Left hindlimb (tissue), 1 donor: ENCODE data around the gene TMEM273.

ENCODE experiments used
- DNase-seq: peaks from one replicate; pipeline ENCODE4 v3.0.0-alpha.2; 2018

TMEM273 gene

DNA sequence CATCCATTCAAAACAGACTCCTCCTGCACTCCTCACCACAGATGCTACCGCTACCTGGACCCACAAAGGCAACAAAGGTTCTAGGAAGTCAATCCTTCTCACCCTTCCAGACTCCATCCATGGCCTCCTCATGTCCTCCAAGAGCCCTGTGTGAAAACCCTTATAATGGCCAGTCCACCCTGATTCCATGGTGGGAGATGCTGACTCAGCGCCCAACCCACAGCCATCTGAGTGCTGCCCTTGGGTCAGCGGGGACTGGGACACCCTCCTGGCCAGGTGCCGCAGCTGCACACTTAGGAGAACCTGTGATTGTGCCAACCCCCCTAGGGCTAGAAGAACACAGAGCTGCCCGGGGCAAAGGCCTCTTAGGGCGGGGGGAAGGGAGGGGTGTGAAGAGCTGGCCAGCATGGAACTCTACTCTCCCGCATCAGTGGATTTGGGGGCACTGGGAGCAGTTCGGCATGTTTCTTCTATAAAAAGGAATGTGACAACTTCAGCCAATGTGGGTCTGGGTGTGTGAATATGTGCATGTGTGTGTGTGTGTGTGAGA is 25.4 kb downstream of the TMEM273 start:
- DNase-seq: no peak

- DNase-seq: no peak
These were observed 26.1 kb downstream of the TMEM273 start for GRCh38 chr10:49162063-49162462.

GRCh38 chr10:49161411-49161997 is 26.7 kb downstream of the TMEM273 start:
- DNase-seq: no peak

DNA sequence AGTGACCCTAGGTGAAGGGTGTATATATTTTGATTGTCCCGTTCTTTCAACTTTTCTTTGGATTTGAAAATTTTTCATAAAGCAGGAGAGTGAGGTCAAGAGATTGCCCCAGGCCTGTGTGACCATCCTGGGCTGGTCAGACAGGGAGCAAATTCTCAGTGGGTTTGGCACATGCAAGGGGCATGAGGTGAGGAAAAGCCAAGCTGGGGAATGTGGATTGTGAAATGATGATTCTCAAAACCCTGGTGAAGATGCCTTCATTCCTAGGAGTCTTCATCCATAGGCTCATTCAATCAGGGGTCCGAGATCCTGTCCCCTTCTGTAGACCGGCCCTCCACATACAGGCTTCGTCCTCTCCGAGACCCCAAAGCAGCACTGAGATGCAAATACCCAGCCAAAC is 27.4 kb downstream of the TMEM273 start:
- no peak for DNase-seq

GRCh38 chr10:49160110-49160509 is 28.1 kb downstream of the TMEM273 start:
- DNase-seq: no peak

GRCh38 chr10:49158915-49159314 is 29.3 kb downstream of the TMEM273 start:
- no peak for DNase-seq

GRCh38 chr10:49158404-49158803 is 29.8 kb downstream of the TMEM273 start:
- no peak for DNase-seq

GRCh38 chr10:49157229-49157628 is 31.0 kb downstream of the TMEM273 start:
- DNase-seq: no peak

DNA sequence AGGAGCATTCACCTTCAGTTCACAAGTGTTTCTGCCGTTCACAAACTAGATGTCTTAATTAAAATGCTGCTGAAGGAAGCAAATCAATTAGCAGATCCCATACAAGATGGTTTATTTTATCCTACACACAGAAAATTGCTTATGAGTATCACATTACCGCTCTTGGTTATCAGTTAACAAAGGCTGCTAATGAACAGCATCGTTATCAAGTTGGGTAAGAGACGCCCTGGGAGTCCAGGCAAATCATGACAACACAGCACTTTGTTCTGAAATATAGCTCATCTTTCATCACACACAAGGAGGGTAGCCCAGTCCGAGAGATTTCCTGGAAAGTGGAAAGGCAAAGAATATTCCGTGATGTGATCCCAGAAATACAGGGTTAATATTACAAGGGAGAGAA is 33.5 kb downstream of the TMEM273 start:
- no peak for DNase-seq

GRCh38 chr10:49153971-49154370 is 34.2 kb downstream of the TMEM273 start:
- DNase-seq: no peak

- no peak for DNase-seq
These were observed 35.1 kb downstream of the TMEM273 start for GRCh38 chr10:49153115-49153514.

- DNase-seq: no peak
These were observed 35.5 kb downstream of the TMEM273 start for GRCh38 chr10:49152663-49153062.

- DNase-seq: no peak
These were observed 36.2 kb downstream of the TMEM273 start for GRCh38 chr10:49152037-49152436.

- DNase-seq: no peak
These were observed 36.7 kb downstream of the TMEM273 start for GRCh38 chr10:49151481-49151880.

- DNase-seq: no peak
These were observed 37.2 kb downstream of the TMEM273 start for GRCh38 chr10:49151025-49151445.

DNA sequence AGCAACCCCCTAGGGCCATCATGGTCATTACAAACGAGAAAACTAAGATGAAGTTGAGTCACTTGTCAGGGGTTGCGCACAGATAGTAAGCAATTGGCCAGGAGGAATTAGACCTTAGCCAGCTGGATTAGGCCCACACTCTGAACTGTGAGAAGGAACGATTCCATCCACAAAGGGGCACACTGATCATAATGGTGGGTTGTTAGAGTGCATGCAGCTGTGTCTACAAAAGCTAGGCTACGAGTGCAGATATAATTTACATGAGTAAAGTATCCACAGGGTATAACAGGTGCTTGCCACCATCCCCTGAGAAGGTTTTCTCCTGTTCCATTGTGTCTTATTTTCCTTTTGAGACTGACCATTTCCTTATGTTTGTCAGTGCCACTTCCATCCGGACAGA is 37.8 kb downstream of the TMEM273 start:
- no peak for DNase-seq

DNA sequence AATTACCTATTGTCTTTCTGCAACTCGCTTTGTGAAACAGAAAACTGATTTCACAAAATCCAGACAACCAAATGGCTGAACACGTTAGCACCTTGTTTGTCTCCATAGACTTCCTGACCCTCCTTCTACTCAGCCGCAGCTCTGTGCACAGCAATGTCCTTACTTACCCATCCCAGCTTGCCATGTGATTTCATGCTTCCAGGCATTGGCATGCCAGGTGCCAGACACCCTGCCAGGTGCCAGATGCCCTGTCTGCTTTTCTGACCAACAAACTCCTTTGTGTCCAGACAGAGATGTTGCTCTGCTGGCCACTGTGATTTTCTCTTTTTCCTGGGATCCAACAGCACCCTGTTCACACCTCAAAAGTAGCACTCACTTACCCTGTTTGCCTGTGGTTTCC is 38.3 kb downstream of the TMEM273 start:
- no peak for DNase-seq

DNA sequence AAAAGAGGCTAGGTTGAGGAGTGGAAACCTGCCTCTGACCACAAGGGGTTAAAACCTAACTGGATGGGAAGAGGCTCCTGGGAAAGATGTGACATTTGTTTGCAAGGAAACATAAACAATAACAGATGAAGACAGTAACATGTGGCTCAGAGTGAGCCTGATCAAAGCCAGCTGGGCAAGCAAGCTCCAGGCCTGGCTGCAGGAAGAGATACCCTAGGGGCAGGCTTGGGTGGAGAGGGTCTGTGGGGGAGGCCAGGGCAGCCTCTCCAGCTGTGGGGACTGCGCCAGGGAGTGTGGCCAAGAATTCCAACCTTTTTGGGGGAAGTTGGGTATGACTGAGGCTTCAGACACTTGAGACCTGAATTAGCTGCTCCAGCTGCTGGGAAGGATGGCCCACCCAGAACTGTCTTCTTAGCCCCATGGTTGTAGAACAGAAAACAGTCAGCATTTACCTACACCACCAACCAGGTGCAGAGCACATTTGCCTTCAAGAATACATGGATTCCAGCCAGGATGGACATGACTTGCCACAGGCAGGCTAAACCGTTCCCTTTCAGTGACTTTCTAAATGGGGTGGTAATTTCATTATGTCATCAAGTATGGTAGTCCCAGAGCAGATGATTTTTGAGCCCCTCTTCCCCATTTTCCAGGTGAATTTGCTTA is 44.0 kb downstream of the TMEM273 start:
- DNase-seq: peak; percentile 71

DNA sequence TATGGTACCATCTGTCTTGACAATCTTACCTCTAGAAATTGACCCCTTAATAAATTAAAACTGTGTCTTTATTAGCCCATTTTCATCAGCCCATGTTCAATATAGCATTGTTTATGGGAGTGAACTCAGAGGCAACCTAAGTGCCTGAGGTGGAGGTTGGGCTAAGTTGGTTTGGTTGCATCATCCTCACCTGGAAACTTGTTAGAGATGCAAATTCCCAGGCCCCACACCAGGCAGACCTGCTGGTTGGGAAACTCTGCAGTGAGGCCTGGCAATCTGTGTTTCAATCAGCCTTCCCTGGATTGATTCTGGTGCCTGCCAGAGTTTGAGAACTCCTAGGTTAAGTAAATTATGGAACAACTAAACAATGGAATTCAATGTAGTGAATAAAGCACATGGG is 44.9 kb downstream of the TMEM273 start:
- no peak for DNase-seq

DNA sequence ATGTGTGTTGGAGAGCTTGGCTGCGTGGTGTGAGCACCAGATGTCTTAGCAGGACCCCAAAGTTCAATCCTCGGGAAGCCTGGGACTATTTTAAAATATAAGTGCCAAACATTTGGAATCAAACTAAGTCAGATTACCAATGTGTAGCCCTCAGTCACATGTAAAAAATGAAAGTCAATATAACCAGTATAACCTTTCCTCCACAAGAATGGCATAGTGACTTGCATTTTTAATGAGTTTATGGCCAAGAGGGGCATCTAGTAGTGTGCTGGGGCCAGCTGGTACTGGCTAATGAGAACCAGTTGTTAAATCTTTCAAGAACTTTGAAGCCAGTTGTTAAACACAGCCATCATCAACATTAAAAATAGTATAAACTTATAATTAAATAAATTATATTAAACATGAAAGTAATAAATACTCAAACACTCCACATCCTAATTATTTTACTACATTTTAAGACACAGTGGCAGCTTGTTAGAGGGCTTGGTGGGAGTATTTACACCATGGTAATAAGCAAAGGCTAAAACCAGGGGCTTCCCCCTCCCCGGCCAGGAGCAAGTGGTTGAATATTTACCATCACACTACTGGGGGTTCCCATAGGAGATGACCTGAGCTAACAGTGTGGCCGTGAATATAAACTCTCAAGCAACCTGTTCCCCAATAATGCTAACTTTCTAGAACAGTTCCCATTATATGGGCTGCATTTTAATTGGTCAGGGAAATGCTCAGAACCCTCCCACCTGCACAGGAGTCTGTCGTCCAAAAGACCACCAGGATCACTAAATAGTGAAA is 46.5 kb downstream of the TMEM273 start:
- DNase-seq: no peak

DNA sequence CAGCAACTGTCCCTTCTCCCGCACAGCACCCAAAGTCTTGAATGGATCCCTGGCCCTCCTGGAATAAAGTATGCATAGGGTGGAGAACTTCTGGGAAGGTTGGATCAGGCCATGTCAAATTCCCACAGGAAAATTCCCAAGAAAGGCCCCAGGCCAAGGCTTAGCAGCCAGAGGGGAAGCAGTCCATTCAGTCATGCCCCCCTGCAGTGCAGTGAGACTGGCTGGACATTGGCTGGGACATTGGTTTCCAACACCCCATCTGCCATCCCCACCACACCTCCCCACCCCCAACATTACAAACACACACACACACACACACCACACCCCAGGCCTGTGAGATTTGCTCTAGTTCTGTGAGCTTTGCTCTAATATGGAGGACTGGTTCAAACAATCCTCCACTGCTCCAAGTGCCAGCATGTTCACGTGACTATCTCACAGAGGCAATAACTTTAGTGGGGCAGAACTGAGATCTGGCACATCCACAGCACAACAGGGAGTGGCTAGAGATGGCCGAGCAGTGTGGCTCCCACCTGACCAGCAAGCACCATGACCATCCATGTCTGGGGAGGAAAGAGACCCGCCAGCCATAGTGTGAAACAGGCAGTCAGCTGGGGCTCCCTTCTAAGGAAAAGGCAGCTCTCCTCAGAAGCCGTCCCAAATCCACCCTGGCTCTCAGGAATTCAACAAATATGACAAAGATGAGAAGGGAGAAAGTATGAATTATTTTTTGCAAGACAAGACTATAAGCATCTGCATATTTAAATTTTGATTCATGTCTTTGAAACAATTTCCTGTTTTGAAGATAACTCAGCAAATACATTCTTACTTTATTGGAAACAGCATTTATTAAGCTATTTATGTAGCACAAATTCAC is 47.6 kb downstream of the TMEM273 start:
- DNase-seq: no peak

DNA sequence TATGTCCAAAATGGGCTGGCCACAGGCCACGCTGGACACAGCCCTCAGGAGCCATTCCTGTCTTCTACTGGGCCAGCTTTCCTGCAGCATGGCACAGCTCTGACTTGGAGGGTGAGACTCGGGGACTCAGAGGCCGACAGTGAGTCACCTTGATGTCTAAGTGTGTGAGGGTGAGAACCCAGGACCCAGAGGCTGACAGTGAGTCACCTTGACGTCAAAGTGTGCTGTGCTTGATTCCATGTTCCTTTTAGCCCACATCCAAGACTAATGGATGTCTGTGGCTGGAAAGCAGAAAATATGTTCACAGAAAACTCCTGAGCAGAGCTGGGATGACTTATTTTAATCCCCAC is 48.4 kb downstream of the TMEM273 start:
- no peak for DNase-seq
